PC-3 (cell line): Measurements from ENCODE around the gene SPARCL1.

Source experiments
- EZH2 ChIP-seq: fragments of 300-600 bp; sonication (generic); IDR thresholded peaks from one replicate; pipeline ENCODE4 v1.6.1; 2017; ENCODE audit warnings: antibody characterized with exemption, mild to moderate bottlenecking, low read length; ENCODE audit not compliant: unreplicated experiment
- TF ChIP-seq, protein P1 (sequence below): fragments of 300-600 bp; sonication (generic); conservative IDR thresholded peaks from 2 replicates; pipeline ENCODE4 v1.5.1; 2017; ENCODE audit warnings: antibody characterized with exemption, low read depth, mild to moderate bottlenecking, low read length

DNA sequence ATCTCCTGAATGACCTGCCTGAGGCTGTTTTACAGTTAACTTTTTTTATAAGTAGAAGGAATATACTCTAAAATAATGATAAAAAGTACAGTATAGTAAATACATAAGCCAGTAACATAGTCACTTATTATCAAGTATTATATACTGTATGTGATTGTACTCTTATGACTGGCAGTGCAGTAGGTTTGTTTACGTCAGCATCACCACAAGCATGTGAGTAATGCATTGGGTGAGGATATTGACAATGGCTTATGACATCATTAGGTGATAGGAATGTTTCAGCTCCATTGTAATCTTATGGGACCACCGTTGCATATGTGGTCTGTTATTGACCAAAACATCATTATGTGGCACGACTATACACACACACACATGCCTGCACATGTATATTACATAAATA is 86.3 kb downstream of the SPARCL1 start:
- no peak for TF ChIP-seq EZH2
- TF ChIP-seq, protein P1, sequence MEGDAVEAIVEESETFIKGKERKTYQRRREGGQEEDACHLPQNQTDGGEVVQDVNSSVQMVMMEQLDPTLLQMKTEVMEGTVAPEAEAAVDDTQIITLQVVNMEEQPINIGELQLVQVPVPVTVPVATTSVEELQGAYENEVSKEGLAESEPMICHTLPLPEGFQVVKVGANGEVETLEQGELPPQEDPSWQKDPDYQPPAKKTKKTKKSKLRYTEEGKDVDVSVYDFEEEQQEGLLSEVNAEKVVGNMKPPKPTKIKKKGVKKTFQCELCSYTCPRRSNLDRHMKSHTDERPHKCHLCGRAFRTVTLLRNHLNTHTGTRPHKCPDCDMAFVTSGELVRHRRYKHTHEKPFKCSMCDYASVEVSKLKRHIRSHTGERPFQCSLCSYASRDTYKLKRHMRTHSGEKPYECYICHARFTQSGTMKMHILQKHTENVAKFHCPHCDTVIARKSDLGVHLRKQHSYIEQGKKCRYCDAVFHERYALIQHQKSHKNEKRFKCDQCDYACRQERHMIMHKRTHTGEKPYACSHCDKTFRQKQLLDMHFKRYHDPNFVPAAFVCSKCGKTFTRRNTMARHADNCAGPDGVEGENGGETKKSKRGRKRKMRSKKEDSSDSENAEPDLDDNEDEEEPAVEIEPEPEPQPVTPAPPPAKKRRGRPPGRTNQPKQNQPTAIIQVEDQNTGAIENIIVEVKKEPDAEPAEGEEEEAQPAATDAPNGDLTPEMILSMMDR, result no peak
